Measurements from ENCODE around the gene EPN3.

EPN3 gene

GRCh38 chr17:50551433-50551815, 18.9 kb downstream of the EPN3 start:
- DNase-seq, result no peak

- DNase-seq, result no peak
These were observed 19.3 kb downstream of the EPN3 start for GRCh38 chr17:50551884-50552283.

GRCh38 chr17:50554201-50554600, 21.7 kb downstream of the EPN3 start:
- no peak for DNase-seq

GRCh38 chr17:50556803-50557202, 24.3 kb downstream of the EPN3 start:
- DNase-seq, result no peak

- no peak for DNase-seq
These were observed 25.1 kb downstream of the EPN3 start for GRCh38 chr17:50557630-50558029.

- no peak for DNase-seq
These were observed 25.6 kb downstream of the EPN3 start for GRCh38 chr17:50558091-50558490.

- no peak for DNase-seq
These were observed 26.0 kb downstream of the EPN3 start for GRCh38 chr17:50558581-50558940.

- DNase-seq, result no peak
These were observed 26.5 kb downstream of the EPN3 start for GRCh38 chr17:50558941-50559614.

GRCh38 chr17:50559674-50560184, 27.2 kb downstream of the EPN3 start:
- DNase-seq, result peak; percentile 22 to 38

- DNase-seq, result peak; percentile 86 to 91
These were observed 27.8 kb downstream of the EPN3 start, which contains the start of gene CACNA1G for GRCh38 chr17:50560185-50560824. Gene CACNA1G (plus strand): TSS chr17:50560715. CDS start chr17:50561460, 745 bp downstream.

GRCh38 chr17:50560931-50561745, 28.6 kb downstream of the EPN3 start:
- DNase-seq, result no peak

GRCh38 chr17:50561746-50562141, 29.2 kb downstream of the EPN3 start:
- DNase-seq, result no peak

- DNase-seq, result no peak
These were observed 29.9 kb downstream of the EPN3 start for GRCh38 chr17:50562242-50563091.

- no peak for DNase-seq
These were observed 30.6 kb downstream of the EPN3 start for GRCh38 chr17:50563092-50563511.

GRCh38 chr17:50564916-50565315, 32.4 kb downstream of the EPN3 start:
- DNase-seq, result no peak

- no peak for DNase-seq
These were observed 33.1 kb downstream of the EPN3 start for GRCh38 chr17:50565402-50566350.

GRCh38 chr17:50566886-50567285, 34.4 kb downstream of the EPN3 start:
- no peak for DNase-seq

GRCh38 chr17:50568659-50569058, 36.1 kb downstream of the EPN3 start:
- no peak for DNase-seq

- DNase-seq, result no peak
These were observed 37.1 kb downstream of the EPN3 start for GRCh38 chr17:50569592-50569991.

GRCh38 chr17:50570032-50570431, 37.5 kb downstream of the EPN3 start:
- no peak for DNase-seq

GRCh38 chr17:50570528-50570927, 38.0 kb downstream of the EPN3 start:
- no peak for DNase-seq
